ENCODE measurements around the gene MT1B. TPM values are rescaled to one million over a fixed set of nuclear protein-coding genes. Genes with fewer than 3 reads are reported as not detected.
A peak's percentile ranks its signal among the peaks of the same experiment; 100 is the strongest.

Gene MT1B
- total RNA-seq, 1 experiment from 2014 or later: not detected

DNA sequence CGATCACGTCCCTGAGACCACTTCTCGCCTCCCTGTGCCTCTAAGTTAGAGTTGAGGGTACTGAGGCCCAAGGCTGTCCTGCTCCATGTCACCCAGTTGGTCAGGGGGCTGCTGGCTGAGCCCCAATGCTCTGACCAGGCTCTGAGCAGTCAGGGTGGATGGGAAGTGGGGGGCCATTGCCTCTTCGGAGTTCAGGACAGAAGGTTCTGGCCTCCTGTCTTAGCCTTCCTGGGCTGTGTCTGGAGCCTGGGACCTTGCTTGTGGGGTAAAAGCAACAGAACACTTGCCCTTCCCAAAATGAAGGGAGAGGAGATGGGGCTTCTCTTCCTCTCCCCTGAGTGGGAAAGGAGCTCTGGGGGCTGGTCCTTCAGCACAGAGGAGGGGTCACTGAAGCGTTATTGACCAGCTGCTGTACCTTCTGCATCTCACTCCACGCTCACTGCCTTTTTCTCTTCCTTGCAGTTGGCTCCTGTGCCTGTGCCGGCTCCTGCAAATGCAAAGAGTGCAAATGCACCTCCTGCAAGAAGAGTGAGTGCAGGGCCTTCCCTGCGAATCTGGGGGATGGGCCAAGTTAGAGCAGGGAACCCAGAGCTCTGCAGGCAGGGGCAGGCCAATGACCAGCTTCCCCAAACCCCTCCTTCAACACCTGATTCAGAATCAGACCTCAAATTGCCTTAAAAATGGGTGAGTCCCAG lies 31.2 kb downstream of the MT1B start:
- ChIA-PET POLR2A (interaction anchor here (0.9 to 2.4 kb wide), 5 partner anchors 8 to 57 kb away, joined by 3 to 9 read pairs (median 5); partner anchors contain the start of gene MT1E), RAD21 (ENCODE audit: low non-redundant PET in 1 of 2, low total read pairs in 2 of 2, uncharacterized antibody in 2 of 2, unreplicated experiment in 2 of 2) (interaction anchor here in 1 of 2 experiments (1.1 kb wide), 1 partner anchor 29 kb away, joined by 3 read pairs; no protein-coding TSS in a partner anchor), CTCF (interaction anchor here (0.9 kb wide), 1 partner anchor 19 kb away, joined by 5 read pairs; no protein-coding TSS in a partner anchor)
- Histone ChIP-seq H3K27me3 (ENCODE audit: insufficient read depth, low read length) (no peaks in the 10 kb centered on the region), H2AFZ (ENCODE audit: low read depth, low read length, poor library complexity, severe bottlenecking) (no peak overlapping the region), H3K4me1 (ENCODE audit: control insufficient read depth in 1 of 2, insufficient read depth in 2 of 2, low read length in 2 of 2) (peaks cover 13 to 32% of the 10 kb centered on the region in 2 experiments; a peak in 3 of 4 replicates), H3K4me2 (ENCODE audit: low read length) (peak overlapping the region; percentile 96), H3K27ac (ENCODE audit: low read depth, low read length) (peak overlapping the region; percentile 61), H3K79me2 (ENCODE audit: insufficient read depth, low read length) (no peaks in the 10 kb centered on the region), H3K4me3 (replicated peaks in 1 of 2; ENCODE audit: low read depth in 1 of 2, low read length in 2 of 2) (peak overlapping the region; percentile 67 to 81), H3K9ac (ENCODE audit: low read length) (peak overlapping the region; percentile 76), H3K9me3 (ENCODE audit: control insufficient read depth in 1 of 2, insufficient read depth in 1 of 2, low read depth in 1 of 2, low read length in 2 of 2) (no peaks in the 10 kb centered on the region), H4K20me1 (ENCODE audit: insufficient read depth) (no peaks in the 10 kb centered on the region), H3K9me2 (ENCODE audit: insufficient read depth) (no peaks in the 10 kb centered on the region), H3K36me3 (ENCODE audit: control insufficient read depth in 1 of 2, insufficient read depth in 2 of 2, low read length in 2 of 2) (no peaks in the 10 kb centered on the region)
- DNase-seq (ENCODE audit: low read depth, low spot score) (no peak), ATAC-seq (0 out of 2 replicates have a peak, but pooled peaks have one; percentile 1)
- TF ChIP-seq FOSL1 (IDR thresholded peaks at IDR 0.05; ENCODE audit: low read depth) (no peak), POLR2AphosphoS5 (IDR thresholded peaks at IDR 0.05; ENCODE audit: low read depth, low read length) (no peak), ELF1 (IDR thresholded peaks at IDR 0.05; ENCODE audit: borderline replicate concordance, low read depth) (no peak), RAD21 (IDR thresholded peaks at IDR 0.05; ENCODE audit: low read depth) (no peak), TCF7L2 (IDR thresholded peaks at IDR 0.05; ENCODE audit: borderline replicate concordance, extremely low read depth, insufficient read depth, insufficient read length) (no peak), EGR1 (IDR thresholded peaks at IDR 0.05; ENCODE audit: low read depth) (no peak), EZH2 (IDR thresholded peaks at IDR 0.05) (no peak)
- TF ChIP-seq, protein P1, sequence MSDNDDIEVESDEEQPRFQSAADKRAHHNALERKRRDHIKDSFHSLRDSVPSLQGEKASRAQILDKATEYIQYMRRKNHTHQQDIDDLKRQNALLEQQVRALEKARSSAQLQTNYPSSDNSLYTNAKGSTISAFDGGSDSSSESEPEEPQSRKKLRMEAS (IDR thresholded peaks at IDR 0.05): no peak
- TF ChIP-seq, protein P2, sequence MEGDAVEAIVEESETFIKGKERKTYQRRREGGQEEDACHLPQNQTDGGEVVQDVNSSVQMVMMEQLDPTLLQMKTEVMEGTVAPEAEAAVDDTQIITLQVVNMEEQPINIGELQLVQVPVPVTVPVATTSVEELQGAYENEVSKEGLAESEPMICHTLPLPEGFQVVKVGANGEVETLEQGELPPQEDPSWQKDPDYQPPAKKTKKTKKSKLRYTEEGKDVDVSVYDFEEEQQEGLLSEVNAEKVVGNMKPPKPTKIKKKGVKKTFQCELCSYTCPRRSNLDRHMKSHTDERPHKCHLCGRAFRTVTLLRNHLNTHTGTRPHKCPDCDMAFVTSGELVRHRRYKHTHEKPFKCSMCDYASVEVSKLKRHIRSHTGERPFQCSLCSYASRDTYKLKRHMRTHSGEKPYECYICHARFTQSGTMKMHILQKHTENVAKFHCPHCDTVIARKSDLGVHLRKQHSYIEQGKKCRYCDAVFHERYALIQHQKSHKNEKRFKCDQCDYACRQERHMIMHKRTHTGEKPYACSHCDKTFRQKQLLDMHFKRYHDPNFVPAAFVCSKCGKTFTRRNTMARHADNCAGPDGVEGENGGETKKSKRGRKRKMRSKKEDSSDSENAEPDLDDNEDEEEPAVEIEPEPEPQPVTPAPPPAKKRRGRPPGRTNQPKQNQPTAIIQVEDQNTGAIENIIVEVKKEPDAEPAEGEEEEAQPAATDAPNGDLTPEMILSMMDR (IDR thresholded peaks at IDR 0.05 in 2 of 3, conservative IDR thresholded peaks at IDR 0.05 in 1 of 3; ENCODE audit: borderline replicate concordance in 1 of 3, insufficient read depth in 1 of 3, low read depth in 2 of 3, low read length in 2 of 3): no peak
- TF ChIP-seq, protein P3, sequence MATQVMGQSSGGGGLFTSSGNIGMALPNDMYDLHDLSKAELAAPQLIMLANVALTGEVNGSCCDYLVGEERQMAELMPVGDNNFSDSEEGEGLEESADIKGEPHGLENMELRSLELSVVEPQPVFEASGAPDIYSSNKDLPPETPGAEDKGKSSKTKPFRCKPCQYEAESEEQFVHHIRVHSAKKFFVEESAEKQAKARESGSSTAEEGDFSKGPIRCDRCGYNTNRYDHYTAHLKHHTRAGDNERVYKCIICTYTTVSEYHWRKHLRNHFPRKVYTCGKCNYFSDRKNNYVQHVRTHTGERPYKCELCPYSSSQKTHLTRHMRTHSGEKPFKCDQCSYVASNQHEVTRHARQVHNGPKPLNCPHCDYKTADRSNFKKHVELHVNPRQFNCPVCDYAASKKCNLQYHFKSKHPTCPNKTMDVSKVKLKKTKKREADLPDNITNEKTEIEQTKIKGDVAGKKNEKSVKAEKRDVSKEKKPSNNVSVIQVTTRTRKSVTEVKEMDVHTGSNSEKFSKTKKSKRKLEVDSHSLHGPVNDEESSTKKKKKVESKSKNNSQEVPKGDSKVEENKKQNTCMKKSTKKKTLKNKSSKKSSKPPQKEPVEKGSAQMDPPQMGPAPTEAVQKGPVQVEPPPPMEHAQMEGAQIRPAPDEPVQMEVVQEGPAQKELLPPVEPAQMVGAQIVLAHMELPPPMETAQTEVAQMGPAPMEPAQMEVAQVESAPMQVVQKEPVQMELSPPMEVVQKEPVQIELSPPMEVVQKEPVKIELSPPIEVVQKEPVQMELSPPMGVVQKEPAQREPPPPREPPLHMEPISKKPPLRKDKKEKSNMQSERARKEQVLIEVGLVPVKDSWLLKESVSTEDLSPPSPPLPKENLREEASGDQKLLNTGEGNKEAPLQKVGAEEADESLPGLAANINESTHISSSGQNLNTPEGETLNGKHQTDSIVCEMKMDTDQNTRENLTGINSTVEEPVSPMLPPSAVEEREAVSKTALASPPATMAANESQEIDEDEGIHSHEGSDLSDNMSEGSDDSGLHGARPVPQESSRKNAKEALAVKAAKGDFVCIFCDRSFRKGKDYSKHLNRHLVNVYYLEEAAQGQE (IDR thresholded peaks at IDR 0.05; ENCODE audit: low read depth): no peak
- intact Hi-C loops (cut with micrococcal nuclease): loop anchor here (2.0 to 5.0 kb wide), 4 partner anchors 26 to 1181 kb away; partner anchors contain the start of genes MT1E, MT1F and MT2A
- TSS peak; percentile 92 for BruUV-seq (replicated peaks)
